IPS-NIHi11 (cell line): ENCODE results near the gene CNOT10.
"Not testable (repeated sequence)": the region's sequence is repeated elsewhere in the genome, so short reads cannot be mapped to it uniquely, and the experiment has no call there.

Source experiments
- DNase-seq: peaks from one replicate; pipeline ENCODE4 v3.0.0; 2012; ENCODE audit warnings: mixed read lengths, low spot score

Gene CNOT10

DNA sequence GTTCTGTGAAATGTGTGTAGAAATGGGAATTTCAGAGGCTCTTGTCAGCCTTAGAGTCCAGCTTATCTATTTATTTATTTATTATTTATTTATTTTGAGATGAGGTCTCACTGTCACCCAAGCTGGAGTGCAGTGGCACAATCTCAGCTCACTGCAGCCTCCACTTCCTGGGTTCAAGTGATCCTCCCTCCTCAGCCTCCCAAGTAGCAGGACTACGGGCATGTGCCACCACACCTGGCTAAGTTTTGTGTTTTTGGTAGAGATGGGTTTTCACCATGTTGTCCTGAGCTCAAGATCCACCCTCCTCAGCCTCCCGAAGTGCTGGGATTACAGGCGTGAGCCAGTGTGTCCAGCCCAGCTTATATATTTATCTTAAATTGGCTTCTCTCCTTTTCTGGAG lies 11.5 kb downstream of the CNOT10 start:
- DNase-seq: no peak

DNA sequence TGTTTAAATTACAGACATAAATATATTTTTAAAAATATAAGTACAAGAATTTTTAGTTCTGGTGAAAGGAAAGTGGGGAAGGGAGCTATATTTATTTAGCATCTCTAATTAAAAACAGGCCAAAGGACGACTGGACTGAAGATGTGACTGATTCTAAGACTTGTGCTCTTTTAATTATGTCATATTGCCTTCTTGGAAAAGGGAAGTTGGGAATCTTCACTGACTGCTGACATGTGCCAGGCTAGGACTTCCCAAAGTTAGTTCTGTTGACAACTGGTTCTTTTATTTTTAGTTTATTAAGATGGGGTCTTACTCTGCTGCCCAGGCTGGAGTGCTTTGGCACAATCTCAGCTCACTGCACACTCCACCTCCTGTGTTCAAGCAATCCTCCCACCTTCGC lies 13.5 kb downstream of the CNOT10 start:
- no peak for DNase-seq

DNA sequence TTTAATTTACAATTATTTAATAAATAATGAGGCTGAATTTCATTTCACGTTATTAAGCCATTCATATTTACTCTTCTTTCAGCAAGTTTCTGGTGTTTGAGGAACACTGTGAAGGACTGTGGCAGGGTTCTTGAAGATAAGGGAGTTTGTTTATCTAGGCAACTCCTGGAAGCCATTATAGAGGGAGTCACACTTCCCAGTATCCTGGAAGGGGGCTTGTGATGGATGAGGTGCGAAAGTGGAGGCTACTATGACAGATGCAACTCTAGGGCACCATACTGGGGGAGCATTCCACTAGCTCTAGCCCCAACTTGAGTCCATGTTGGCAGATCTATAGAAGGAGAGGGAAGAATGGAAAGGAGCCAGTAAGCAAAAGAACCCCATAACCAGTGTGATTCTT lies 14.4 kb downstream of the CNOT10 start:
- no peak for DNase-seq

DNA sequence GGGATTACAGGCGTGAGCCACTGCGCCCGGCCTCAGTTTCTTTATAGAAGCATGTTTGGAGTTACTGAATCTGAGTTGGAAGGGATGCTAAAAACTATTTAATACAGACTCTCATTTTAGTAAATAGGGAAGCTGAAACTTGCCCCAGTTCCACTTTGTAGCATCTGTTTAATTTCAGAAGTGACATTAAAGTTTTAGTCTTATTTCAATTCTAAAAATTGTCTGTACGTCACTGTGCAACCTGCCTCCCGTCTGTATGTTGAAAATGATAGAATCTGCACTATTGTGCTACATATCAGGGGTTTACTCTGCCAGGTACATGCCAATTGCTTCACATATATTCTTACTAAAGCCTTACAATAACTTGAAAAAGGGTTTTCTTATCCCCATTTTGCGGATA lies 15.3 kb downstream of the CNOT10 start:
- DNase-seq: no peak

DNA sequence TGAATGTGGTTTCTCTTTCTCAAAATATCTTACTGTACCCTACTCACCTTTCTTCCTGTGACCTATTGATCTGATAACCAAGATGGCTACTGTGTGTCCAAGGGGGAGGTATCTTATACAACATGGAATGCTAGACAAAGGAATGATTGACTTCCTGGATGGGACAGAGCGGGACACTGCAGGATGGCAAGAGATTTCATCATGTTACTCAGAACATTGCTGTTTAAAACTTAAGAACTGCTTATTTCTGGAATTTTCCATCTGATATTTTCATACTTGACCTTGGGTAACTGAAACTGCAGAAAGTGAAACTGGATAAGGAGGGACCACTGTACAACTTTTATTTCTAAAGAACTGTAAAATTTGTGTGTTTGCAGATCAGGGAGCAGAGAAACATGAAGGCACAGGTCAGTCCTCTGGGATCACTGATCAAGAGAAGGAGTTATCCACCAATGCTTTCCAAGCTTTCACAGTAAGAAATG lies 18.5 kb downstream of the CNOT10 start:
- no peak for DNase-seq

DNA sequence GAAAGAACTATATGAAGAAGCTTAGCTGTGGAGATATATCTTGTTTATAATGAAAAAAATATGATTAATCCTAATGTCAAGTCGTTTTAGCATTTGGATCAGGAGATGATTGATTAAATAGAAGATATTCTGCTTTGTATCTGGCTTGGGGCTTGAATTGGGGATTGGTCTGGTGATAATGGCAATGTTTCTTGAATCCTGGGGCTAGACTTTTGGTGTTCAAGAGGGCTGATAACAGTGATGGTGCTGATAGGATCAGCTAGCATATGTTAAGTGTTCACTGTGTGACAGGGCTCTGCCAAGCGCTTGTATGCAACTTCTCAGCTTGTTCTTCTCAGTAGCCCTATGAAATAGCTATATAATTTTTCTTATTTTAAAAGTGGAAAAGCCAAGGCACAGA lies 20.2 kb downstream of the CNOT10 start:
- no peak for DNase-seq

DNA sequence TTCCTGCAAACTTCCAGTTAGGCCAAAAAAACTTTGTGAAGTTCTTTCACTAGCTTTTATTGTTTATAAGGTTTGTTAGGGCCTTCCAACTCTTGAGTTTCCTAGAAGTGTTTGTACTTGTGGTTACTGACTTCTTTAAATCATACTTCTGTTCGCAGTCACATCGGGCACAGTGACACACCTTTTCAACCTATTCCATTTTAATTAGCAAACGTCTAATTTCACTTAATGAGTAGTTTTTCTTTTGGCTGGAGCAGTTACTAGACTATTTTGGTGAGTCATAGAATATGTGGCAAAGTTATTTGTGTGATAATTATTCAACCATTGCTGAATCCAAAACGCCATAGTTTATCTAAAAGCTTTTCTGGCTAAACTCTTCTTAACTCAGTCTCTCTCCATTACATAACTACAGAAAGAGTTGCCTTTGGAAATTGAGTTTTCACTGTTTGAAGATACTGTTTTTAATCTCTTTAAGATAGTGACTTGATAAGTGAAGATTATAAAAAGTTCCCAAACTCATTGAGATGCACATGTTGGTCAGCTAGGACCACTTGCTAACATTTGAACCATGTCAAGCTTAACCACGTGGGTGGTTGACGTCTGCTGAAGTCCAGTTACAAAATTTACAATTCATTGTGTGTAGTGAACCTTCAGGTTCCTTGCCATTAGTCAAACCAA lies 21.5 kb downstream of the CNOT10 start:
- no peak for DNase-seq

DNA sequence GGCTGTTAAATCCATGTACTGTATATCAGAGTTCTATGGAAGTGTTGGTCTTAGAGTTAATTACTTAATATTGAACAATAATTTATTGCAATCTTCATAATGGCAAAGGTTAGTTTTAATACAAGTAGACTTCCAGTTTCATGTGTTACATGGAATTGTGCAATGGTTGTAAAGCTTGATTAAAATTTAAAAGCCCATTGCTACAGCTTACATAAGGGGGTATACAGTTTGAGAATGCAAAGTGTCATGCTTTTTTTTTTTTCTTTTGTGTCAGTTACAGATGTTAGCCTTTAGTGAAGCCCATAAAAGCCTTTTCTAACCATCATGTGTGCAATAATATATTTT lies 22.0 kb downstream of the CNOT10 start:
- DNase-seq: no peak

DNA sequence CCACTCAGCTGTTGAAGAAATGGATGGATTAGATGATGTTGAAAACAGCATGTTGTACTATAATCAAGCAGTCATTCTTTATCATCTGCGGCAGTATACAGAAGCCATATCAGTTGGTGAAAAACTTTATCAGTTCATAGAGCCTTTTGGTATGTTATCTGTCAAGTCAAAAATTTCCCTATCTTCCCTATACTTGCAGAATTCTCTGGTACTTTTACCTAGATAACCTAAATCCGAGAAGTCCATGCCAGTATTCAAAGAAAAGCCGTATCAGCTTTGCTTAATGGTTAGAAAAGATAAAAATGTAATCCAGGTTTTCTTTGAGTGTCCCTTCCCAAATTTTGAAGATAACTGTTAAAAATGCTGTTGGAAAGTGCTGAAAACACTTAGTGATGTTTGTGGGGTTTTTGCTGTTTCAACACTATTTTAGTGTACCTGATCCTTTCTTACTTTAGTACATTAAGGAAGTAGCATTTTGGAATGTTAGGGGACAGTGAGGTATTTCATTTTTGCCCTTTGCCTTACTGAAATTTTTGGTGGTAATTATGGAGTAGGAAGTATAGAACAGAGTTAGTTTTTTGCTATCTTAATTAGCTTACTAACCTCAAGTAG lies 23.8 kb downstream of the CNOT10 start:
- no peak for DNase-seq

DNA sequence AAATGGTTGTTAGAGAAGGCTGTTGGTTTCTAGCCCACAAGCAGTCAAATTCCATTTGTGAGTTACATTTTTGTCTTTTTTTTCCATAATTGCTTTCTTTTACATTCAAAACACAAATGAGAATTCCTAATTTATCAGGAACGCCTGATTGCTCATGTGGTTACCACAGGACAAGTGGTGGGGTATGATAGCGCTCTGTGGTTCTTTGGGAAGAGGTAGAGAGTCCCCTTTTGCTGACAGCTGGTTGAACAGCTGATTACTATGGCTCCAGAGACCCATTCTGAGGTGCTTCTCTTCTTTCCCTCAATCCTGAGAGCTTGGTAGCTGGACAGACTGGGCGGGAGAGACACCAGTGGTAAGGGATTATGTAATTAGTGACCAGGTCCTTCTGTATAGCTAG lies 24.4 kb downstream of the CNOT10 start:
- DNase-seq: no peak

DNA sequence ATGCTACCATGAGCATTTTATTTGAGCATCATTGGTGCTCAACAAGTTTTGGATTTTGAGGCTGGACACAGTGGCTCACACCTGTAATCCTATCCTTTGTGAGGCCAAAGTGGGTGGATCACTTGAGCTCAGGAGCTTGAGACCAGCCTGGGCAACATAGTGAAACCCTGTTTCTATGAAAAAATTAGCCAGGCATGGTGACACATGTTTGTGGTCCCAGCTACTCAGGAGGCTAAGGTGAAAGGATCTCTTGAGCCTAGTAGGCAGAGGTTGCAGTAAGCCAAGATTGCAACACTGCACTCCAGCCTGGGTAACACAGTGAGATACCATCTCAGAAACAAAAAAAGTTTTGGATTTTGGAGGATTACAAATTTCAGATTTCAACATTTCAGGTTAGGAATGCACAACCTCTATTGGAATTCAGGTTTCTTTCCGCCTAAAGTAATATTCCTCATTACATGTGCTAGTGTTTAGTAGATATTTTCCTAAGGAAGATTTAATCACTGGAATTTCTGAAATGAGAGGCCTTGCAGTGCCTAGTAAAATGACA lies 27.6 kb downstream of the CNOT10 start:
- DNase-seq: no peak

DNA sequence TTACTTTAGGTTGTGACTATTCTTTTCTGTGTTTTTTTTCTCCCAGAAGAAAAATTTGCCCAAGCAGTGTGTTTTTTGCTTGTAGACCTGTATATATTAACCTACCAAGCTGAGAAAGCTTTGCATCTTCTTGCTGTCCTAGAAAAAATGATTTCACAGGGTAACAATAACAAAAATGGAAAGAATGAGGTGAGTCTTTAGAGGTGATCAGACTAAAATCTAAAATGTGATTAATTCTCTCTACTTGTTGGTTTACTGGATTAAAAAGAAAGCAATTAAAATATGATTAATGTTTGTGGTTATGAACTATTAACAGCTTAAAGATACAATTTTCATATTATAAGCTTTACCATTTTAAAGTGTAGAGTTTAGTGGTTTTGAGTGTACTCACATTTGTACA lies 28.2 kb downstream of the CNOT10 start:
- DNase-seq: no peak

DNA sequence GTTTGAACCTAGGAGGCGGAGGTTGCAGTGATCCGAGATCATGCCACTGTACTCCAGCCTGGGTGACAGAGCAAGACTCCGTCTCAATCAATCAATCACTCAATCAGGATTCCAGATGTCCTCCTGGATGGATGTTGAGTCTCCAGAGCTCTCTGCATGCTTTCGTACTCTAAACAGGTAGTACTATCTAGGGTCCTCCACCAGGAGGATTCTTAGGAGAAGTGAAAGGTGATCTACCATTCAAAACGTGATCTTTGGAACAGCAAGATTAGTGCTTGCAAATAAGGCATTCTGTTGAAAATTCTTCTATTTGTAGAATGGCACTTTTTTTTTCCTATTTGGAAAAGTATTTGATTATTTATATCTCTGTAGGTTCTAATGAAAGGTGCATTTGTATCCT lies 34.3 kb downstream of the CNOT10 start:
- no peak for DNase-seq

DNA sequence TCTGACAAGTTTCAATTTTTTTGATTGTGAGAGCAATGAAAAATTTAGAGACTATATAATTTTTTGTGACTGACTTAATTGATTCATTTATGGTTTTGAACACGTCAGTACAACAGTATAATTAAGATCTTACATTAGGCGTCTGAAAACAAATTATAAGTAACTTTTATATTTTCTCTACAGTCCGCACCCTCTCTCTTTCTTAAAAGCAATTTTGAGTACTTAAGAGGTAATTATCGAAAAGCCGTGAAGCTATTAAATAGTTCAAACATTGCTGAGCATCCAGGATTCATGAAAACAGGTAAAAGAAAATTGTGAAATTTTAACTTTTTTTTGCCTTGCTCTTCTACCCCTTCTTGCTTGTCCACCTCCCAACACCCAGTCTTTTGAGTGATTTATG lies 34.9 kb downstream of the CNOT10 start:
- DNase-seq: no peak

DNA sequence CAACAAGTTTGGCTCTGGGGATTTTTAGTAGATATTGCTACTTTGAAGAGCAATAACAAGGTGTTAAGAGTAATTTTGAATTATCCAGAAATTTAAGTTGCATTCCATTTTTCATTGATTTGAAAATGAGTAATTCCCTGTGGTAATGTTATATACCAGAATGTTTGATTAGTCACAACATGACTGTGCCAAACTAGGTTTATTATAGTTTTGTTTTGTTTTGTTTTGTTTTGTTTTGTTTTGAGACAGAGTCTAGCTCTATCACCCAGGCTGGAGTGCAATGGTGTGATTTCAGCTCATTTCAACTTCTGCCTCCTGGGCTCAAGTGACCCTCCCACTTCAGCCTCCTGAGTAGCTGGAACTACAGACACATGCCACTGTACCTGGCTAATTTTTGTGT lies 40.7 kb downstream of the CNOT10 start:
- no peak for DNase-seq

DNA sequence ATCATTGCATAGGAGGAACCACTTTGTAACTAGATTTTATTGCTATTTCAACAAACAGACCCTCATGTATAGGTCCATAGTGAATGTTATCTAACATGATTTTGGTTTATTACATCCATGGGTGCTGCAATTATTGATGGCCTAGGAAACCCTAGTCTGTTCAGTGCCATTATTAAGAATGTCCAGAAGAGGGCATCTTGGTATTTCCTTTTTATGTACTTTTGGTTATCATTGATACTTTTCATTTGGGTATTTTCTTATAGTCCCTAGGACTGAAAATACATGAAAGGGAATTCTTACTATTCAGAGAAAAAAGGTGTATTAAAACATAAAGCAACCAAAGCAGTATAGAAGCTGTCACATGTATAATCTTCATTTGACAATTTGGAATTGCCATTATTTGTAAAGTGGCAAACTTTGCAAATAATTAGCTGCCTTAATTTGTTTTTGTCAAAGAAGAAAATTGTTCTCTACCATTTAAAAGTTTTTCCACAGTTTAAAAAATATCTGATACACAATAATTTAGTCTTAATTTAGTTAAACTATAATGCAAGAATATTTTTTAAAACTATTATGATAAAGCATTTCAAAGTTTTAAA lies 48.7 kb downstream of the CNOT10 start:
- DNase-seq: peak; percentile 9

DNA sequence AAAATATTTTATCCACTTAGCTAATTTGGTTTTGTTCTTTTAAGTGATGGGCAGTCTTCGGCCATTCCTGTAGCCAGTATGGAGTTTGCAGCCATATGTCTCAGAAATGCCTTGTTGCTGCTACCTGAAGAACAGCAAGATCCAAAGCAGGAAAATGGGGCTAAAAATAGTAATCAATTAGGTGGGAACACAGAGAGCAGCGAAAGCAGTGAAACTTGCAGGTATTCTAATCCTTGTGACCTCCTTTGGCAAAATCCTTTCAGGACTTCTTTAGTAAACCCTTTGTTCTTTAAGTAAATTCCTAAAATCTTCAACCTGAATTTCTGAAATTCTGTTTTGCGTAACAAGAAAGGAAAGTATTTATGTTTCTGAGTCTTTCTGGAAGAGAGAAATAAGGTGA lies 49.8 kb downstream of the CNOT10 start:
- no peak for DNase-seq

DNA sequence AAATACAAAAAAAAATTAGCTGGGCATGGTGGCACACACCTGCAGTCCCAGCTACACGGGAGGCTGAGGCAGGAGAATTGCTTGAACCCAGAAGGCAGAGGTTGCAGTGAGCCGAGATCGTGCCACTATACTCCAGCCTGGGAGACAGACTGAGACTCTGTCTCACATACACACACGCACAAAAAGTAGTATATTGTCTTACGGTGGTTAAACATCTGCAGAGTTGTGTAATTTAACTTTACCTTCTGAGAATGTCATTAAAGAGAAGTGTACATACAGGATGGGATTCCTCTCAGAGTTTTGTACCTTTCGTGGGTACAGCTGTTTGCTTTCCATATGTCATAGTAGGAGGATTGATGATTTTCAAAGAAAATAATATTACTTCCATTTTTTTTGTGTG lies 58.5 kb downstream of the CNOT10 start:
- not testable (repeated sequence) for DNase-seq

DNA sequence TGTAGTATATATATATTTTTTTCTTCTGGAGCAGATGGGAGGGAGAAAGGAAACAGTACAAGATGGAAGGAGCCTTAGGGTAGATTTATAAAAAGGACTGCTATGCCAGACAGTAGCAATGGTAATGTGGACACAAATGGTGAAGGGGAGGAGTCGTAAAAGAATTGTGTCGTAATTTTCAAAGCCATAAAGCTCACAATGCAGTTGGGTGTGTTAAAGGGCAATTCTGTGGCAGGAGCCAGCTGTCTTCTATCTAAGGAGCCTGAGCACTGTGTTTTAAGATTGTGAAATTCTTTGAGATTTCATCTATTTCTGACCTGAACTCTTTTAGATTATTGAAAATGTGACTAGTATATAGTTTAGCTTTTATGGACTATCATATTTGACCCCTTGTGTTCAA lies 58.9 kb downstream of the CNOT10 start:
- no peak for DNase-seq

DNA sequence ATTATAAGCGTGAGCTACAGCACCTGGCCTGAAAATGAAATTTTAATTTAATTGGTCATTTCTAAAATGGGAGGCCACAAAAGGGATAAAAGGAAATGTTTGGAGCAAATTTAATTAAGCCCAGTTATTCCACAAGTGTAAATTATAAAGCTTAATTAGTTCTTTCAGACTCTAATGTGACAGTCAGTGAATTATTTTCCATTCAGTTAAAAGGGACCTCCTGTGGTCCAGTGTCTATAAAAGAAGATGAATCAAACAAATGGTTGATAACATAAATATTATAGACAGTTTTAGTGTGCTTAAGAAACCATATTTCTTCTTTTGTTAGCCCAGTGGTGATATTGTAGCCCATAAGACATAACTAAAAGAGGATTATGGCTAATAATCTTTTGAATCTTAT lies 66.4 kb downstream of the CNOT10 start:
- no peak for DNase-seq

DNA sequence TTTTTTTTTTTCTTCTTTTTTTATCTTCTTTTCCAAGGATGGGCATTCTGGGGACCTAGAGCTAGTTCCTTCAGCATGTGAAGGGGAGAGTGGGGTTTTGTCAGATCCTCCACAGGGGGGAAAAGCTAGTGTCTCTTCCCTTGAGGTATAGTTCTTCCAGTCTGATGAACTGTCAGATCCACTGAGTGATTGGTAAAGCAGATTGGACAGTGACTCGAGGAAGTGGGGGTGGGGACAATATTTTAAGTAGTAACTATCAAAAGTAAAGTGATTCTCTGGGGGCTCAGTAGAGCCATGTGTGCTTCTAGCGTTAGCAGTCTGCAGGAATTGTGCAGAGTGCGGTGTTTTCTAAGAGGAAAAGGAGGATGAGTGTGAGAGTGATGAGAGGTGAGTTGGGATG lies 70.8 kb downstream of the CNOT10 start:
- no peak for DNase-seq

DNA sequence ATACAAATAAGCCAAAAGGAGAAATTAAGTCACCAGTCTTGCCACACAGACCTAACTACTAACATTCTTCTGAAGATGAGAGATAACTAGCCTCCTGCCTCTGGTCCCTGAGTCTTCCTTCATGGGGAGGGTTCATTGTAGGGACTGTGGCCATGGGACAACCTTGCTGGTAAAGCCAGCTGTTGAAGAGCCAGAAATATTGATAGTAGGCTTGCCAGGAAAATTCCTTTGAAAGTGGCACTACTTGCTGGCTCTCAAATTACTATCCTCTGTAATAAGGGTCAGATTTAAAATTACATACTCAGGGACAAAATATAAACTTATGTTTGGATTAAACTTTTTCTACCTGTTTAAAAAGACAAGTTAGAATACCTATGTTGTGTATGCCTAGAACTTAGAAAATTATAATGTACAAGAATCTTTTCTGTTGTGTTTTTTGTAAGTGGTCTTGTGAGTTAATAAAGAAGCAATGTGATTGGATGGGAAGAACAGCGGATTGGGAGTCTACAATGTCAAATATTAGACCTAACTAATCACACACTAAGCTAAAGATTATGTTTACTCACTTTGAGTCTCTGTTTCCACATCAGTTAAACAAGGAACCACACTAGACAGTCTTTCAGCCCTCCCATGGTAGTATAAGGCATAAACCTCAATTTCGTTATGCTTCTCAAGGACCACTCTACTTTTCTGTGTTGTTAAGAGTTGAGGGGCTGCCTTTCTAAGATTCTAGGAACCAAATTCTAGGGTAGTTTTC lies 72.8 kb downstream of the CNOT10 start:
- DNase-seq: no peak

DNA sequence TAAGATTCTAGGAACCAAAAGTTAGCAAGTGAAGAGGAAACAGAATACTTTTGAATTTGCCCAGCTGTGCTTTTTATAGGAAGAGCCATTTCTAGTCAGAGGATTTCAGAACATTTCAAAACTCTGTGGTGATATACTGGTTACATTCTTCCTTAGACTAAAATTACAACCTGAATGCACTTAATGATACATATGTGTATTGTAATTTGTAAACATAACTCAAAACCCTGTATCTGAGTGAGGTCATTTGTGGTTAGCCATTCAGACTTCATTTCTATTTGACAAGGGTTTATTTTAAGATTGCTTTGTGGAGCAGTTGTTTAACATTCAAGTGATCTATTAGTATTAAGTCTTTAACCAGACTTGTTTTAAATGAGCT lies 73.4 kb downstream of the CNOT10 start:
- no peak for DNase-seq
